ENCODE data around the gene CYP26C1.

Gene CYP26C1

DNA sequence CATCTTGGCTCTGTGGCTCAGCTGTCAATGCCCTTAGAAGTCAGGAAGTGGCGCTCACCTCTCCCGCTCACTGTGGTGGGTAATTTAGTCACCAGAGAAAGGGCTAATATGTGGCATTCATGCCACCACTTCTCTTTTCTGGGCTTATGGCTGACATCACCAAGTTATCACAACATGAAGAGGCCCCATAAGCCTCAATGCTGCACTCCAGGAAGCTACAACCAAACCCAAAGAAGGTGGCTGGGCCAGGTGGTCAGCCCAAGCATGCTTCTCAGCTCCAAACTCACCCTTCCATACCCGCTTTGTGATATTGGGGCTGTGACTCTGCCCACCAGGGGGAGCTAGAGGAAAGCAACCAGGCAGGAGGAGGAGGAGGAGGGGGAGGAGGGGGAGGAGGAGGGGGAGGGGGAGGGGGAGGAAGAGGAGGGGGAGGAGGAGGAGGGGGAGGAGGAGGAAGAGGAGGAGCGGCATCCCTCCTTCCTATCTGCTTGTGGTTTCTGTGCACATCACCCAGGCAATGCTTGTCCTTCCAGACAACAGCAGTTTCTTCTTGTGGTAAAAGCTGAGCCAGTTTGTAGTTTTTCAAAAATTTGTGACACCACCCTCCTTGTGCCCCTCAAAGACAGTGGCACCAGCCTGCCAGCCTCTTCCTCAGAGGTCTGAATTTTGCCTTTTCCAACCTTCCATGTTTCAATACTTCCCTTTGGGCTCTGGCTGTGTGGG is 55.2 kb downstream of the CYP26C1 start:
- DNase-seq (ENCODE audit: low read depth), result no peak

Data from non-pigmented ciliary epithelial cell (primary cell).